Hepatic stellate cell (primary cell): ENCODE measurements around the gene VDR.
"Not testable (repeated sequence)": the region's sequence is repeated elsewhere in the genome, so short reads cannot be mapped to it uniquely, and the experiment has no call there.

ENCODE experiments used
- DNase-seq: peaks from one replicate; pipeline ENCODE4 v3.0.0; 2011; ENCODE audit warnings: low spot score

The VDR gene

DNA sequence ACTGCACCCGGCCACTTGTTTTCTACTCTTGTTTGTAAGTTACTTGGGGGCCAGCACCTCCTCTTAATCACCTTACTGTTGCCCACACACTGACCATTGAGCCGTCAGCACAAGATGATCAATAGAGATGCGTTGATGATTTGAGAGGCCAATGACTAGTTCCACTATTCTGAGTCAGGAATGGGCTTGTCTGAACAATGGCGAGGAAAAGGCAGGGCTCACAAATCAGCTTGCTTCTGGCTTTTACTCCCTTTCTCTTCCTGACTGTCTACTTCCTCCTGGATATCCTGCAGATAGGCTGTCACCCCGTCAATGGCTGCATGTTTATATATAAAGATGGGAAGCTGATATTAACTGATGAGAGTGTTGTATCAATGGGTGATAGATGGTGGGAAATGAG lies 55.9 kb downstream of the VDR start:
- no peak for DNase-seq

DNA sequence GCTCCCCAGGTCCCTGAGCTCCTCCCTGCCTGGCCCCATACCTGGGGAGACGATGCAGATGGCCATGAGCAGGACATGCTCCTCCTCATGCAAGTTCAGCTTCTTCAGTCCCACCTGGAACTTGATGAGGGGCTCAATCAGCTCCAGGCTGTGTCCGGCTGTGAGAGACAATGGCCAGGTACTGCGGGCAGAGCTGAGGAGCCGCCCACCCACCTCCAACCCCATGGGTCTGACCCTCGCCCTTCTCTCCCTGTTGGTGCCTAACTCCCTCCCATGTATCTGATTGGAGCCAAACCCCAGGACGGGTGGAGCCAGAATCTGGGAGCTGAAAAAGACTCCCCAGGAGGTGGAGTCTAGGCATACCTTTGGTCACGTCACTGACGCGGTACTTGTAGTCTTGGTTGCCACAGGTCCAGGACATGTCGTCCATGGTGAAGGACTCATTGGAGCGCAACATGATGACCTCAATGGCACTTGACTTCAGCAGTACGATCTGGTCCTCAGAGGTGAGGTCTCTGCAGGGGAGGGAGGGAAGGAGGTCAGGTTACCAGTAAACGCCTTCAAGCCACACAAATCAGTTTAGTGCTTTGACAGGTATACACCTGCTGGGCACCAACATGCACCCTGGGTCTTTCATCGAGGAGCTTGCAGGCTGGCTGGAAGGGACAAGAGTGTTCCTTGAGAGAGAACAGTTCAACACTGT lies 58.3 kb downstream of the VDR start:
- DNase-seq: no peak

GRCh38 chr12:47845081-47845480 lies 59.7 kb downstream of the VDR start:
- no peak for DNase-seq

DNA sequence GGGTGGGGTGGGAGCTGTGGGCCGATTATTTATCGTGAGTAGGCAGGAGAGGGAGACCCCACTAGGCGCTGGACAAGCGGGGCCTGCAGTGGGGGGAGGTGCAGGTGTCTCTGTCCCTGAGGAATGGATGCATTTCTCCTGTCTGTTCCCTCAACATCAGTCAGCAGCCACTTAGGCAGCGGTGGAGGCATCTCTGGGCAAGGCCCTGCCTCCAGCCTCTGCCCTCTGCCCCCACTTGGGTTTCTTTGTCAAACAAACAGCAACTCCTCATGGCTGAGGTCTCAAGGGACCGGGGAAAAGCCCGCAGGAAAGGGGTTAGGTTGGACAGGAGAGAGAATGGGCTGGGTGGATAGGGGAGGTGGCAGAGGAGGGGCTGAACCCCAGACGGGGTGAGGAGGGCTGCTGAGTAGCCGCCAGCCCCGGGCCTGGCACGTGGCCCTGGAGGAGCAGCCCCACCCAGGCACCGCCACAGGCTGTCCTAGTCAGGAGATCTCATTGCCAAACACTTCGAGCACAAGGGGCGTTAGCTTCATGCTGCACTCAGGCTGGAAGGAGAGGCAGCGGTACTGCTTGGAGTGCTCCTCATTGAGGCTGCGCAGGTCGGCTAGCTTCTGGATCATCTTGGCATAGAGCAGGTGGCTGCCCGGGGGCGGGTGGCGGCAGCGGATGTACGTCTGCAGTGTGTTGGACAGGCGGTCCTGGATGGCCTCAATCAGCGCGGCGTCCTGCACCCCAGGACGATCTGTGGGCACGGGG lies 60.4 kb downstream of the VDR start:
- no peak for DNase-seq

GRCh38 chr12:47843226-47843980 lies 61.4 kb downstream of the VDR start:
- DNase-seq: no peak

DNA sequence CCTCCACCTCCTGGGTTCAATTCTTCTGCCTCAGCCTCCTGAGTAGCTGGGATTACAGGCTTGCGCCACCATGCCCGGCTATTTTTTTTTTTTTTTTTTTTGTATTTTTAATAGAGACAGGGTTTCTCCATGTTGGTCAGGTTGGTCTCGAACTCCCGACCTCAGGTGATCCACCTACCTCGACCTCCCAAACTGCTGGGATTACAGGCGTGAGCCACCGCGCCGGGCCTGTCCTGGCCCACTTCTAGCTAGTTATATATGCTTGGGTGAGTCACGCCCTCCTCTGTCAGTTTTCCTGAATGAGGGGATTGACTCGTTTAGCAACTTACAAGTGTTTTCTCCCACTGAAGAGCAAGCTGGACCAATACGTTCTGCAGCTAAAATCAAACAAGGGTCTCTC lies 62.3 kb downstream of the VDR start:
- DNase-seq: not testable (repeated sequence)

DNA sequence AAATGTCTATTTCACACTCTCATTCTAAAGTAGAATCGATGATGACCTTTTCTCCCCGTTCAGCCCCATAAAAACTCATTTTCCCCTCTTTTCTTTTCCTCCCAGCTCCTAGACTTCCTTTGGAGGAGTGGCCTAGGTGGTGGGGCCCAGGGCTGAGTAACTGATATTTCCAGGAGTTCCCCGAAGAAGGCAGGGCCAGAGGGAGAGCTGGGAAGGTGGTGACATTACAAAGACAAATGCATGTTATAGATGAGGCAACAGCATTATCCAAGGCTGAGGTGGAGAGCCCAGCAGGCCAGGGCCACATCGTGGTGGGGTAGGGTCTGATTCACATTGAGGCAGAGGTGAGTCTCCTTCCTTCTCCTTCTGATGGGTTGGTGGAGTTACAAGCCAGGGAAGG lies 62.9 kb downstream of the VDR start:
- DNase-seq: no peak

- DNase-seq: no peak
These were observed 63.3 kb downstream of the VDR start for GRCh38 chr12:47841501-47841900.

GRCh38 chr12:47840571-47840970 lies 64.2 kb downstream of the VDR start:
- no peak for DNase-seq

- DNase-seq: no peak
These were observed 65.4 kb downstream of the VDR start for GRCh38 chr12:47839214-47839876.

DNA sequence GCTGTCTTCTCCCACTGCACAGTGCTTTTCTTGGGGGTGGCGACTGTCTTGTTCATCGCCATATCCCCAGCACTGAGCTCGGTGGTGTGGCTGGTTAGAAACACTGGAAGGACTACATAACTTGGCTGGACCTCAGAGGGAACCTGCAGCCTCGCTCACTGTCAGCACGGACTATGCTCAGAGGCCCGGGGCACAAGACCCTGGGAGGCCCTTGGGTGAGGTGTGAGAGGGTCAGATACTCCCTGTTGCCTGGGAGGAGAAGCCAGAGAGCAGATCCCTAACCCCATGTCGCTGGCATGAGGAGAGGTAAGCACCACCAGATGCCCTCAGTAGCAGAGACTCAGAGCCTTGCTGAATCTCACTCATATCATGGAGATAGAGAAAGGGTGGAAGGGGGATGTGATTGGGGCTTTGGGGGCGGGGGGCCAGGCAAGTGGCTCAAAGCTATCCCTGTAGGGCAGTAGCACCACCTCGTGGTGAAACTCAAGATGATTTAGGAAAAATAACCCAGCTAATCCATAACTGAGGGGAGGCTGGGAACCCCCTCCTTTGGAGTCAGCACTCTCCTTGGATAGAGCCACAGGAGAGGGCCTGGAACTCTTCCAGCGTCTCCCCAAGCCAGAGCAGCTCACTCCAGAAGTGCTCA lies 66.4 kb downstream of the VDR start:
- peak; percentile 73 for DNase-seq

DNA sequence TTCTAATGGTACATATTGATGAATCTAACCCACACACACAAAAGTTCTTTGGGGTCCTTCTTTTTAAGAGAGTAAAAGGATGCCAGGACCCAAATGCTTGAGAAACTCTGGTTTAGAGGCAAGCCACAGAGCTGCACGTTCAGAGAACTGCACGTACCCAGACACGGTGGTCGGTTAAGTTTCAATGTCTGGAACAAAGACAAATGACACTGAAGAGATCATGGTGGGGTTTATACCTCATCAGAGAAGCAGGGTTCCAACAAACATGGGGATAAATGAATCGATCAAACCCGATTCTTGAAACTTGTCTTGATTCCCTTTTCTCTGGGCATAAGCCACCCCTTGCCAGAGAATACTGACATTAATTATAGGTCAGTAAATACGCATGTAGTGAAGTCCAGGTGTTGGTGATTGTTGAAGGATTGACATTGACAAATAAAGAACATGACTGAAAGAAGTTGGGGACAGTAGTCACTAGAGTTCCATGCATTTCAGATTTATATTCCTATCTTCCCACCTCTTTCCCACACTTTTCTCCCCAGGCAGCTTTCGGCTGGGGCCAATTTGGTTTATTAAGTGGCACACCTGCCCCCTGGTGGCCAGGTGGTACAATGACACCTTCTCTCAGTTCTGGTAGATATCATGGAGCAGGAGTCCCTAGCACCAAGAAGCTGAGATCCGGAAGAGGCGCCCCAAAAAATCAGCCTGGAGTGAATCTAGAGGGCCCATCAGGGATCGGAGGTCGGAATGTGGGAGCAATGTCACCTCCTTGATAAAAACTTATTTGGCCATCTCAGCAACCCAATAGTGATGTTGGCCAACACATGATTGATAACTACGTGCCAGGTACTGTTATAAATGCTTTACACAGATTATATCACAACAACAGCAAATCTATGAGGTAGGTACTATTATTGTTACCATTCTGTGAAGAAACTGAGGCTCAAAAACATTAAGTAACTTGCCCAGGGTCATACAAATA lies 67.3 kb downstream of the VDR start:
- peak; percentile 71 for DNase-seq

GRCh38 chr12:47835831-47836155 lies 69.0 kb downstream of the VDR start:
- no peak for DNase-seq

DNA sequence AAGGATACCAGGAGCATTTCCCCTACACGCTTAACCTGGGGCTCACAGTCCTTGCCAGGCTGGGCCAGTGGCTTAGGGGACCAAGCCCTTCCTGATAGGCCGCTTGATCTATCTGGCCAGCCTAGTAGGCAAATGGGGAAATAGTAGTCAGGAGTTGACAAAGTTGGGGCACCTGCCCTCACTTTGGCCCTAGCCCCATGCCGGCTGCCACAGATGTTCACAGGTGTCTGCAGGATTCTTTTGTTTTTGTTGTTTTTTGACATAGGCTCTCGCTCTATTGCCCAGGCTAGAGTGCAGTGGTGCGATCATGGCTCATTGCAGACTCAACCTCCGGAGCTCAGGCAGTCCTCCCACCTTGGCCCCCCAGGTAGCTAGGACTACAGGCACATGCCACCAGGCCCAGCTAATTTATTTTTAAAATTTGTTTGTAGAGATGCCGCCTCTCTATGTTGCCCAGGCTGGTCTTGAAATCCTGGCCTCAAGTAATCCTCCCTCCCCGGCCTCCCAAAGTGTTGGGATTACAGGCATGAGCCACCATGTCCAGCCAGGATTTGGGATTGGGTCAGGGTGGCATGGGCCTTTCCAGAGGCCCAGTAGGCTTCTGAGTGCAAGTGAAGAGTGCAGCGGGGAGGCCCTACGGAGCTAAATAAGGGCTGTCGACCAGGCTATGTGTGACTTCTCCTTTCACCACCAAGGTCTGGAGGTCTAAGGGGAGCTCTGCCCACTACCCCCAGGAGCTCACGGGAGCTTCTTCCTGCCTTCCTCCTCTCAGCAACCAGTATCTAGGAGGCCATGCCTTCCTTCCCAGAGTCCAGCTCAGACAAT lies 69.6 kb downstream of the VDR start:
- no peak for DNase-seq

DNA sequence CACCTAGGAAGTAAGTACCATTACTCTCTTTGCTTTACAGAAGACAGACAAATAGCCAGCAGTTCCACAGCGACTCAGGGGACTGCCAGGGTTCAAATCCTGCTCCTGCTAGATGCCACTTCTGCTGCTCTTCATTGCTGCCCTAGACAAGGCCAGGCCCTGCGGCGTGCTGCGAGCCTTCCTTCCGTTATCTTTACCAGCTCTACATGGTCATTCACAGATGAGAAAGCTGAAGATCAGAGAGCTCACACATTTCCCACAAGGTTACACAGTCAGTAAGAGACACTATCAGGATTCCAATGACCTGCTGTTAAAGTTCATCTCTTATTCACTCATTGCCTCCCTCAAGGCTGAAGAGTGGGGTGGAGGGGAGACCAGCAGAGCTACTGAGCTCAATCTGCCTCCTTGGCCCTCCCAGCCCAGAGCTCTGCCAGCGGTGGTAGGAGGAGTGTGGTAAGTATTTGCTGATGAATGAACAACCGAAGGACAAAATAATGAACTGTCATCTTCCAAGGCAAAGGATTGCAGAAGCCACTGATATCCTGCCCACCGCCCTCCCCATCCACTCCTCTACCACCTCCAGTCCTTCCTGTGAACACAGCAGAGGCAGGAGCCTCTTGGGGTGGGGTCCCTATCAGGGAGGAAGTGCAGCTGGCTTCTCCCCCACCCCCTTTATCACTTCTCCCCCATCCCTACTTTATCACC lies 70.4 kb downstream of the VDR start:
- DNase-seq: no peak

GRCh38 chr12:47833591-47834012 lies 71.2 kb downstream of the VDR start:
- no peak for DNase-seq

DNA sequence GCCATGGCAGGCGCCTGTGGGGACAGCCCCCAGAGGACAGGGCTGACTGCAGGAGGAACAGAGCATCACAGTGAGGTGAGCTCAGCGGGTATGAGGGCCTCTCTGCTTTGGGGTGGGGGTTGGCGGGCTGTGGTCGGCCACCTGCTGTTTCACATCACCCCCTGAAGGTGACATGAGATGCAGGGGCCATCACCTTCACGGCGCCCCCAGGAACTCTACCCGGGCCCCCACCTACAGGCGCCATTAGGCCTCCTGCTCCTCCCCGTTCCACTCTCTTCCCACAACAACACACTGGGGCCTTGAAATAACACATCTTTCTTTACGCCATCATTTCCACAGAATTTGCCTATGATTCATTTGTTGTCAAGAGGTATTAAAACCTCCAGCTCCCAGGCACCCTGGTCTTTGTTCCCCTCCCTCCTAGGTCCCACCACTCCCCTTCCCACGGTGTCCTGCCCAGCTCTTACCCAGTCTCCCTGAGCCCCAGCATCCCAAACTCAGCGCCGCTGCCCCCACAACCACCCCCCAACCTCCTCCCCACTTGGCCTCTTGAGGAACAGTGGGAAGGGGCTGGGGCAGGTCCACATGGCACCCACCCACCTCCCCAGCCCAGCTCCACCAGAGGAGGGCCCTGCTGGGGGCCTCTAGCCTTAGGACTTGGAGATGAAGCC lies 72.4 kb downstream of the VDR start:
- no peak for DNase-seq

- DNase-seq: no peak
These were observed 75.2 kb downstream of the VDR start for GRCh38 chr12:47829584-47829983.

GRCh38 chr12:47828976-47829482 lies 75.8 kb downstream of the VDR start:
- peak; percentile 83 for DNase-seq
